GM21390 (cell line): ENCODE measurements around the gene BRD1.

ENCODE experiments used
- ATAC-seq: cut with Tn5 transposase; IDR thresholded peaks from one replicate; pipeline ENCODE4 v1.9.1; 2021; ENCODE audit not compliant: unreplicated experiment

Gene BRD1

DNA sequence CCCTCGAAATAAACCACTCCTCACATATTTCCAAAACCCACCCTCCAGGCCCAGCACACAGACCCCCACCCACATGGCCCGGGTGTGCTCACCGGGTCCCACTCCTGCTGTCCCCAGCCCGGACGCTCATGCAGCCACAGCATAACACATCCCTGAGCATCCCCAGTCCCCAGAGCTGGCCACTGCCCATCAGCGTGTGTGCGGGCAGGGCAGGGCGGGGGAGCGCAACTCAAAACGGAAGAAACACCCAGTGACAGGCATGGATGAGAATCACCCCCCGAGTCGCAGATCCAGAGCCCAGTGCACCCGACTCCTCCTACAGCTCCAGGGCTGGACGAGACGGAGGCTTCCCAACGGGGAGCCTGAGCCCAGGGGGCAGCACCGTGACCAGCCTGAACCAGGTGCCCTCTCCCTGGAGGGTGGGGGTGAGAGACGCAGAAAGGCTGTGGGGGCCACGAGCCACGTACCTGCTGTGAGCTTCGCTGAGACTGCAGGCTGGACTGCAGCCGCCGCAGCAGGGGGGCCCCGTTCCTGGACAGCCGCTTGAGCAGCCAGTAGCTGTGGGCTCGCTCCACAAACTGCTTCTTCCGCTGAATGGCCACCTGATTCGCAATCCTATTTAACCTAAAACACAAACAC, 23.8 kb downstream of the BRD1 start:
- ATAC-seq, result no peak

DNA sequence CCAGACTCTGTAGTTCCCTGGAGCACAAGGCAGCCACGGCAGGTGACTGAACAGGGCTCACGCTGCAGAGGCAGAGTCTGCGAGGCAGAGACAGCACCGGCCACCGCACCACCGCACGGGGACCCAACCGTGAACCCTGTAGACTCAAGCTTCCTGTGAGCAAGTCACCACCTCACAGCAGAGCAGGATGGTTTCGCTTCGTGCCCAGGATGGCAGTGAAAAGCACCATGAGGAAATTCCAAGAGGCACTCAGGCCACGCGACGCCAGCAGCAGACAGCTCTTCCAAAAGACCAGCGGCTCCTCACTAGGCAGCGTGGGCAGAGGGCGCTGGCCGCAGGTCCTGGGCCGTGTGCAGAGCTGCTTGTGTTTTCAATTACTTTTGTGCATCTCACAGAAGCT, 24.5 kb downstream of the BRD1 start:
- ATAC-seq, result no peak

GRCh38 chr22:49801391-49802060, 26.1 kb downstream of the BRD1 start:
- no peak for ATAC-seq

DNA sequence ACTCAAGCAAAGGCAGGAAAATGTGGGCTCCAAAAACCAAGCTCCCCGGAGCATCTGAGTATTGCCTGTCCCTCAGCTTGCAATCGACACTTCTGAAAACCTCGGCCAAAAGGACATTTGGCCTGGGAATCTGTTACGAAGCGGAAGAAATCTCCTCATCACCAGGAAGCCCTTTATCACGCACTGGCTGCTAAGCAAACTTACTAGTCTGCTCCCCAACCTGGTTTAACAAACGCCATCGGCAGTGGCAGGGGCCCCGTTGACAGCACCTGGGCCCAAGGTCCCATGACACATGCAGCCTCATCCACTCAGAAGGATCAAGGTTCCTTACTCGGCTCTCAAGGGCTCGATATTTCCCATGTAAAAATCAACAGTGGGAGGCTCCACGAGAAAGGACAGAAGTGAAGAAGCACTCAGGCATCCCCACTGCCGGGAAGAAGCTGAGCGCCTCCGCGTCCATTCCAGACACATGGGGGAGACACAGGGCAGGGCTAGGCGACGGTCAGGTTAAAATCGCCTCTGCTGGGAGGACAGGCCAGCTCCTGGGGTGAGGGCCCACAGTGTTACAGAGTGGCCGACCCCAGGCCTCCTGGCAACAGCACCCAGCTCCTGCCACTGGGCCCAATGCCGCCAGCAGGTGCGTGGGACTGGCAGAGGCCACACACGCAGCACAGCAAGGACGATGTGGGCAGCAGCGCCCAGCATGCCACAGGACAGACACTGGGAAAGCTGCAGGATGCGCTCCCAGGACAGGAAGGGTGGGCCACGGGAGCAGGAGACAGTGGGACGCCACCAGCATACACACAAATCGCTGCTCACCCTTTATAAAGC, 27.1 kb downstream of the BRD1 start:
- no peak for ATAC-seq

DNA sequence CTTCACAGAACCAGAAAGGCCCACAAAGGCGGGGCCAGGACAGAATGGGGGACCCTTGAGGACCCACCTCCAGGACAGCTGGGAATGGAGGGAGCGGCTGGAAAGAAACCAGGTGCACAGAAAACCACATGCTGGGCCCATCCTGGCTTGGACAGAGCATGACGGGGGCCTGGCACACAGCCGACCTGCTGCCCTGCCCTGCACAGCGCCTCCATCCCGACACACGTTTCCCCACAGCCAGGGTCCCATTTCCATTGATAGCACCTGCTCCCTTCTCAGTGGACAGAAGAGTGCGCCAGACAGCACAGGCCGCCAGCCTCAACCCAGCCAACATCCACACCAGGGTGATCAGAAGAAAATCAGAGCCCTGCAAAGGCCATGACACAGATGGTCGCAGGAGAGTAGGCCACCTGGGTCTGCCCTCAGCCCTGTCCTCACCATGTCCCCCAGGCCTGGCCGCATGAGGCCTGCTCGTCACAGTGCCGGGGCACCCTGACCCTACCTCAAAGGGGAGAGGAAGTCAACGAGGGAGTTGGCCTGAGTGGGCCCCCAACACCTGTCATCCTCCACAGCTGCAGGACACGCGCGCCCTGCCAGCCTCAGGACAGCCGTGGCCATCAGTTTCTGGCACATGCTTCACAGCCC, 28.1 kb downstream of the BRD1 start:
- no peak for ATAC-seq

DNA sequence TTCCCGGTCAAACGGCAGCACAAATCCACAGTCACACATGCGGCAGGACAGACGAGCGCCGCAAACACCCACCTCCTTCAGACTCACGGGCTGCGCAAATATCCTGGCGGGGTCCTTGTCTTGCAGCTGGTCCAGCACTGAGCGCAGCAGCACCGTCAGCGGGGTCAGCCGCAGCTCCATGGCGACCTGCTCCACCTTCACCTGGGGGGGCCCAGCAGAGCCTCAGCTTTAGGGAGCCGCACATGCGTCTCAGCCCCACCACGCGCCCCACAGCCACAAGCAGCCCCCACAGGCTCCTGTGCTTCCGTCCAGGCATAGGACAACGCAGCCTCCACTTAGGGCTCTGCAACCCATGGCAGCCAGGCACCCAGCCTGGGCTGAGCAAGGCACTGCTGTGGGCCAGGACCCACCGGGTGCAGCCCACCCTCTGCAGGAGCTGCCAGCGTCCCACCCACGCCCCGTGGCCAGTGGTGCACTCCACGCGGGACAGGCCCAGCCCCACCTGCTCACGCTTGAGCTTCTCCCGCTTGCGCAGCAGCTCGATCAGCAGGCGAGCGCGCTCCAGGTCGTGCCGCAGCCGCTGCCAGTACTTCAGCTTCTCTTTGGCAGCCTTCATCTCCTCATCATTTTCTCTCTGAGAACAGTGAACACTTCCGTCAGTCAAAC, 29.1 kb downstream of the BRD1 start:
- ATAC-seq, result no peak

- no peak for ATAC-seq
These were observed 30.0 kb downstream of the BRD1 start for GRCh38 chr22:49797706-49798105.

- no peak for ATAC-seq
These were observed 30.9 kb downstream of the BRD1 start for GRCh38 chr22:49796596-49797270.

DNA sequence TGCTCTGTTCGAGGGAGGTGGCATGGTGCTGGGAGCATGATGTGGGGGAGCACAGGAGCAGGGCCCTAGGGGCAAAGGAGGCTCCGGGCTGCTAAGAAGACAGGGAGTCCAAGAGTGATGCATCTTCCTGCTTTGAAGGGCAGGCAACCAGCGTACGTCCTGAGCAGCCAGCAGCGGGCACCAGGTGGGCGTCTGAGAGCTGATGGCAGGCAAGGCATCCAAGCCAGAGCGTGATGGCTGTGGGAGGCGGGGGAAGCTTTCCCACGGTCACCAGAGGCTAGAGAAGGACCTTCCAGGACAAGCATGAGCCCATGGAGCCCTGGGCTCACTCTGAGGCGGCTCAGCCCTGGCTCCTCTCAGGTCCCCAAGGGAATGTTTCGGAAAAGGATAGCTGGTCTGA, 32.2 kb downstream of the BRD1 start:
- ATAC-seq, result no peak

DNA sequence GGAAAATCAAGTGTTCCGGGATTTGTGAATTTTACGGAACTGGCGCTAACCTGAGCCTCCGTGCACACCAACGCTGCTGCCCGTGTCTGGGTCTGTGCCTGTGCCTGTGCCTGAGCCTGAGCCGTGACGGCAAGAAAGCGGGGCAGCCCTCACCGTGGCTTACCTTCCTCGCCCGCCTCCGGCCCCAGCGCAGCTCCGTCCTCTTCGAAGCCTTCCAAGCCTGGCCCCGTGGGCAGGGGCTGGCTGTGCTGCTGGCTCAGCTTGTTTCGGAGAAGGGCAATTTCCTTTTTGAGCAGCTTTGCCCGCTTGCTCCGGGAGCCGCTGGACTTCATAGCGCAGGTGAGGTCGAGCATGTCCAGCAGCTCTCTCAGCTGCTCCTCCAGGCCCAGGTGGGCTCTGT, 33.8 kb downstream of the BRD1 start:
- ATAC-seq, result no peak

GRCh38 chr22:49793296-49793695, 34.4 kb downstream of the BRD1 start:
- no peak for ATAC-seq

DNA sequence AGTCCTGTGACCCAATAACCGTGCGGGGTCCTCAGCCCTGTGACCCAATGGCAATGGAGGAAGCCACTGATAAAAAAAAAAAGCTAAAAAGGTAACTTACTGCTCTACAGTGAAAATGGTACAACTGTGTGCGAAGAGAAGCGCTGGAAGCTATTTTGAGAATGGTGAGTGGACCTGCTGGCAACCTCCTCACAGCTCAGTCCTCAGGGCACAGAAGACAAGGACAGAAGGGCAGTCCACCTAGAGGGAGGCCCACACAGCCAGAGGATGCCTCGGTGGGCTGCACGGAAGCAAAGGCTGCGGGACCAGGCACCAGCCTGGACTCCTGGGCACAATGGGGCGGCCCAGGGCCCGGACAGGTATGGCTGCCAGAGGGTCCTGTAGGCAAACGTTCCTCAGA, 35.6 kb downstream of the BRD1 start:
- ATAC-seq, result no peak

DNA sequence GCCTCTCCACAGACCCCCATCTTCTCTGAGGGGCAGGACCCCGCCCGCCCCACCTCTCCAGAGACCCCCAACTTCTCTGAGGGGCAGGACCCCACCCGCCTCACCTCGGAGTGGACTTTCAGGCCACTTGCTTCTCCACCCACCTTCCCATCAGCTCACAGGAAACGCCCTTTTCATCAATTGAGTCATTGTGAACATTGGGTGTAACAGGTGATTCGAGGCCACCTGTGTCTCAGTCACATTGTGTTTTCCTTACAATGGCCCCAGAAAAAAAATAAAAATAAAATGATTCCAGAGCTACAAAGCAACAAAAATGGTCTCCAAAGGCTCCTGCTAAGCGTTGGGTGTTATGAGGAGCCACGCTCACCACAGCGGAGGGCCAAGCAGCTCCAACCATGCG, 36.0 kb downstream of the BRD1 start:
- ATAC-seq, result no peak

DNA sequence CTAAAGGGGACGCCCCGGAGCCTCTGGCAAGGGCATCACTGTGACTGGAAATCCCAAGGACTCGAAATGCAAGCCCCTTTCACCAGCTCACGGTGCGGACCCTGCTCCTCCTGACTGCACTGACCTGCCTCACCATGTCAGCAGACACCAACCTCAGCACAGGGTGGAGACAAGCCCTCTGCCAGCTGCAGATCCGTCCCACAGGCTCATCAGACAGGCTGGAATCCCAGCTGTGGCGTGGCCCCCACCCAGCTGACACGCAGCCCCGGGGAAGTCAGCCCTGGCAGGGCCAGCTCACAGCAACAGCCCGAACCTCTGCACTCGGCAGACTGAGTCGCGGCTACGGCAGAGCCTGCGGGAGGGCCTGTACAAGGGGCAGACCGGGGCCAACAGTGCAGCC, 36.8 kb downstream of the BRD1 start:
- ATAC-seq, result no peak

DNA sequence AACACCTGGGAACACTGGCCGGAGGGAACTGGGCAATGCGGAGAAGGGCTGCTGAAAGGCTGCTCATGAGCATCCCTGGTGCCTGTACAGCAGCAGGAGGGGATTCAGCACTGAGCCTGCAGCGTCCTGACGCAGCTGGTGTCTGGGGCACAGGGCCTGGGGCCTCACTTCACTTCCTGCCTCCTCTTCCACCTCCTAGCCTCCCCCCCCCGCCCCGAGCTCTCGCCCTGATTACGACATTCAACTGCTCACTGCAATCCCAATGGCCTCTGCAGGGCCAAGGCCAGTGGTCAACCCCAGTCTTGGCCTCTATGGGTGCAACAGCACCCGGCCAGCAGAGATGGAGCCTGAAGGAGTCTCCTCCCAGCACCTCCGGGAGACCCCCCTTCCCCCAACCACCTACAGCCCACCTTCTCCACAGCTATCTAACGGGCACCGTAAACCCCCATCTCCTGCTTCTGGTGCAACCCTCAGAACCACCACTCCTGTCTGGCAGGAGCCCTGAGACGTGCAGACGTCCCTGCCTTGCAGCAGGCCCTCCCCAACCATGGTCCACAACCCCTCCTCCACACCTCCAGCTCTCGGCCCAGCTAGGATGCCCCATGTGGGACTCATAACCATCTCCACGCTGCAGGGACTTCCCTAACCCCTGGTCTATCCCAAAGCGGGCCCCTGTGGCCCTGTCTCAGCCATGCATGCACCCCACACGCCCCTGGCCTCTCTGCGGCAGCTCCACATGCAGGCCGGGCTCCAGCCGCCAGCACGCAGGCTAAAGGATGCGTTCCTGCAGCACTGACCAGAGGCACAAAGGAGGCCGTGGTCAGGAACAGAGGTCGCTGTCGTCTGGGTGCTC, 38.2 kb downstream of the BRD1 start:
- ATAC-seq, result no peak

DNA sequence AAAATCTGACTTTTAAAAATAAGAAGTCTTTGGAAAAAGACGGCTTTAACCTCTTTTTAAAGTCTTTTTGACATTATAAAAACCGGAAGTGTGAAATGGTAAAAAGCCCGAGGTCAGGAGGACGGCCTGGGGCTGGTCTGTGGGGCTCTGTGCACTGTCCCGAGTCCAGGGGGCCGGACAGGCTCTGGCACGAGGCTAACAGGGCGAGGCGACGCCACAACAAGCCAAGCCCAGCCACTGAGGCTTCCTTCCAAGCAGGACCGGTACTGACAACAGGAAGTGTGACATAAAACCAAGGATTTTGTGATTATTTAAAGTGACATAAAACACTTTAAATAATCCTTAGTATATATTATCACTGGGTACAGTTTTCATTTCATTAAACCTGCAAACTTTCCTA, 39.2 kb downstream of the BRD1 start:
- no peak for ATAC-seq

DNA sequence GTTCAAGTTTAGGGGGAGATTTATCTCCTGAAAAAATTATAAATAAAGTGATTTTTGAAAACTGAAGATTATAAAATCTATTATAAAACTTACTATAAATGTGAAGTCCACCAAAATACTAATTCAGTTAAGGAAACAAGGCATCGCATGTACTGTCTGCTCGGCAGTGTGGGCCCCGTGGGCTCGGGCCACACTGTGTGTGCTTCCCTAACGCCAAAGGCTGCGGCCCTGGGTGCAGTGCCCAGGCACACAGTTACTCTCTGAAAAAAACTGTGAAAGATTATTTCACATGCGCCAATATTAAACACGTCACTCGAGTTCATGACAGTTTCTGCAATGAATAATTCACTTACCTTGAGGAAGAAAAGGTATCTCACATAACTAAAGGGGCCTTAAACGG, 39.8 kb downstream of the BRD1 start:
- ATAC-seq, result no peak

DNA sequence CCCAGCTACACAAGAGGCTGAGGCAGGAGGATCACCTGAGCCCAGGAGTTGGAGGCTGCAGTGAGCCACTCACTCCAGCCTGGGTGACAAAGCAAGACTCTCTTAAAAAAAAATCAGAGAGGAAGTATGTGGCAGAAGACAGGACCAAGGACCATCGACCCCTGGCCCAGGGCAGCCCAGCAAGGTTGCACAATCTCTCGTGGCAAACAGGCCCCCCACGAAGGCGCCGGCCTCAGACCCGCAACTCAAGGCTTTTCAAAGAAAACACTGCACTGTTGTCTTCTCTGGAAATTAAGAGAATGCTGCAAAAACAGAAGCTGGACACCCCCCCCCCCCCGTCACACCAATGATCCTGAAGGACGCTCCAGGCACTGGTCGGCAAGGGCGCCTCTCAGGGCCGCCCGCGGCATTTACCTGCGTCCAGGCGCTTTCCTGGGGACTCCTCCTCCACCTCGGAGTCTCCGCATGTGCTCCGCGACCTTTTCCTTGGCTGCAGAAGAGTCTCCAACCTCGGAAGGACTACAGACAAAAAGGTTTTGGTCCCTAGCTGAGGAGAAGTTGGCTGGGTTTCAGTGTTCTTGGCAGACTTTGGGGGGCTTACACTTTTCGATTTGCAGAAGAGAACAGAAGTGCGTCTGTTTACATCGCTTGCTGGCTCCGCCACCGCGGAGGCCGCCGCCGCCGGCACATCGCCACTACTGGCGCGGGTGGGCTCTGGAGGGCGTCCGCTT, 40.5 kb downstream of the BRD1 start:
- ATAC-seq, result no peak

DNA sequence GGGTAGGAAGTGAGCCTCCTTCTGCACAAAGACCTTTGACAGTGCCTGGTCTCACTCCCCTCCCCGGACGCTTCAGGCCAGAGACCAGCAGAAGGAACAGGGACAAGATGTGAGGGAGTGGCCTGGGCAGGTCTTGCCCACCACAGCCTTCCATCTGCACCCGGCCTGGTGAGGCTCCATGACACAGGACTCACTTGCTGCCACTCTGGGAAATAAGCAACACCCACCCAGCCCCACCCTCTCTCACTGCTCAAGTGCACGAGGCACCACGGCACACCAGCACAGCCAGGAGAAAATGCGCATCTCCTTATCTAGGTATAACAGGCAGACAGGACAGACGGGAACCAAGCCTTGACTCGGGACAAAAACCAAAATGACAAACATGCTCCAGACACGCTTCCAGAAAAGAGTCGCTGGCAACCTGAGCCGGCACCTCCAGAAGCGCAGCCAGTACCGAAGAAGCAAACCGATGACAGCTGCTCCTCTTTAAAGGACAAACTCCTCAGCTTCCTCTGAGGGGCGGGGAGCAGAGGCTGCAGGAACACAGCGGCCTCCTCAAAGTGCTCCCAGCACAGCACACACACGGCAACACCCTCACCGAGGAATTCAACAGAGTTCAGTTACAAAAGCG, 41.7 kb downstream of the BRD1 start:
- ATAC-seq, result no peak
